GM12878 (cell line): ENCODE results near the gene VAC14. TPM values are rescaled to one million over a fixed set of nuclear protein-coding genes. Genes with fewer than 3 reads are reported as not detected.

Experiments
- ATAC-seq: fragments of 200-7000 bp; cut with Tn5 transposase; 3 replicates; pipeline ENCODE4 v1.9.1; 2020; ENCODE audit warnings: mild to moderate bottlenecking, moderate library complexity
- BruUV-seq: library from RNA; stranded (reverse); fragments of 400-500 nt; replicated peaks from 2 replicates; lab custom pipeline; 2021; lab: Mats Ljungman, UMichigan
- CTCF ChIA-PET: fragments of 300-600 bp; sonication (Branson Sonifier 250); formaldehyde crosslinking; extraction: SDS; loops from one replicate; lab custom pipeline; 2021; ENCODE audit warnings: inconsistent platforms; lab: Yijun Ruan, JAX
- POLR2A ChIA-PET: fragments of 350-600 bp; formaldehyde crosslinking; extraction: SDS; loops from one replicate; lab custom pipeline; 2021; ENCODE audit warnings: inconsistent platforms; lab: Charles Lee
- RAD21 ChIA-PET: fragments of 300-600 bp; sonication (Branson Sonifier 250); formaldehyde crosslinking; loops from one replicate; lab custom pipeline; 2023; ENCODE audit warnings: antibody characterized with exemption; ENCODE audit not compliant: unreplicated experiment; lab: Charles Lee
- SMC1A ChIA-PET: fragments of 300-600 bp; sonication (Branson Sonifier 250); formaldehyde crosslinking; loops from one replicate; lab custom pipeline; 2023; ENCODE audit not compliant: unreplicated experiment, uncharacterized antibody; lab: Charles Lee
- DNase-seq: peaks from one replicate; pipeline ENCODE4 v3.0.0-alpha.2; 2011; ENCODE audit warnings: low read depth, low spot score
- FAIRE-seq: peaks from 3 replicates; lab custom pipeline; 2011; peaks lifted over from hg19 to GRCh38; lab: Jason Lieb, UNC
- H2AFZ ChIP-seq: 2 replicates; pipeline ENCODE4 v1.6.0; 2011; ENCODE audit warnings: low read depth, low read length, control low read depth; ENCODE audit not compliant: control insufficient read depth
- H3K27ac ChIP-seq: 2 replicates; pipeline ENCODE4 v1.5.1; 2011; ENCODE audit warnings: control low read depth; ENCODE audit not compliant: control insufficient read depth, insufficient read depth
- H3K27me3 ChIP-seq, 2 experiments: replicated peaks in 1 of 2; 2 replicates each; pipeline versions ENCODE4 v1.6.0 to v1.6.1; 2011; ENCODE audit warnings: low read length in 1 of 2; ENCODE audit not compliant: control insufficient read depth in 2 of 2, insufficient read depth in 2 of 2
- H3K36me3 ChIP-seq, 2 experiments: 2 replicates each; pipeline ENCODE4 v1.5.1; 2011; ENCODE audit warnings: low read length in 1 of 2; ENCODE audit not compliant: control insufficient read depth in 2 of 2, insufficient read depth in 2 of 2
- H3K4me1 ChIP-seq: 2 replicates; pipeline ENCODE4 v1.6.1; 2011; ENCODE audit warnings: mild to moderate bottlenecking, low read length, moderate library complexity, mixed read lengths; ENCODE audit not compliant: control insufficient read depth, insufficient read depth
- H3K4me2 ChIP-seq: 2 replicates; pipeline ENCODE4 v1.6.0; 2011; ENCODE audit warnings: control low read depth; ENCODE audit not compliant: control insufficient read depth, insufficient read depth
- H3K4me3 ChIP-seq: fragments of 200-600 bp; sonication (generic); 2 replicates; pipeline ENCODE4 v1.5.1; 2016
- H3K79me2 ChIP-seq: 2 replicates; pipeline ENCODE4 v1.6.0; 2011; ENCODE audit warnings: low read length; ENCODE audit not compliant: control insufficient read depth, insufficient read depth
- H3K9ac ChIP-seq: 2 replicates; pipeline ENCODE4 v1.8.0; 2011; ENCODE audit warnings: low read length, control low read depth, mixed read lengths; ENCODE audit not compliant: control insufficient read depth, insufficient read depth
- H3K9me3 ChIP-seq: replicated peaks from 3 replicates; pipeline ENCODE4 v1.5.1; 2011; ENCODE audit warnings: mild to moderate bottlenecking, low read length; ENCODE audit not compliant: control insufficient read depth, insufficient read depth
- H4K20me1 ChIP-seq: 2 replicates; pipeline ENCODE4 v1.6.0; 2011; ENCODE audit not compliant: control insufficient read depth, insufficient read depth
- ATF7 ChIP-seq: fragments of 450-650 bp; IDR thresholded peaks from 2 replicates; pipeline ENCODE4 v1.6.1; 2016; ENCODE audit warnings: low read depth, mild to moderate bottlenecking
- BMI1 ChIP-seq: fragments of 450-650 bp; IDR thresholded peaks from 2 replicates; pipeline ENCODE4 v1.6.1; 2016; ENCODE audit warnings: mild to moderate bottlenecking, moderate library complexity, borderline replicate concordance
- CHD4 ChIP-seq: fragments of 200-600 bp; sonication (generic); IDR thresholded peaks from 2 replicates; pipeline ENCODE4 v1.6.1; 2016; ENCODE audit warnings: mild to moderate bottlenecking
- DPF2 ChIP-seq: fragments of 450-650 bp; IDR thresholded peaks from 2 replicates; pipeline ENCODE4 v1.6.1; 2017; ENCODE audit warnings: mild to moderate bottlenecking
- EZH2 ChIP-seq: IDR thresholded peaks from 2 replicates; pipeline ENCODE4 v1.6.1; 2012; ENCODE audit warnings: low read depth, mild to moderate bottlenecking, control low read depth, inconsistent platforms, low read length, borderline replicate concordance; ENCODE audit not compliant: control insufficient read depth
- KDM1A ChIP-seq: fragments of 200-600 bp; sonication (generic); IDR thresholded peaks from 2 replicates; pipeline ENCODE4 v1.6.1; 2016; ENCODE audit warnings: borderline replicate concordance
- LARP7 ChIP-seq: fragments of 450-650 bp; IDR thresholded peaks from 2 replicates; pipeline ENCODE4 v1.6.1; 2017; ENCODE audit warnings: mild to moderate bottlenecking
- NBN ChIP-seq: fragments of 450-650 bp; IDR thresholded peaks from 2 replicates; pipeline ENCODE4 v1.6.1; 2016
- NR2C1 ChIP-seq: fragments of 450-650 bp; IDR thresholded peaks from 2 replicates; pipeline ENCODE4 v1.6.1; 2017; ENCODE audit warnings: antibody characterized with exemption, mild to moderate bottlenecking, moderate library complexity
- RELA ChIP-seq: fragments of 450-650 bp; IDR thresholded peaks from 2 replicates; pipeline ENCODE4 v1.8.0; 2014; ENCODE audit warnings: borderline replicate concordance; ENCODE audit not compliant: partially characterized antibody
- STAT1 ChIP-seq: fragments of 450-650 bp; conservative IDR thresholded peaks from 2 replicates; pipeline ENCODE4 v1.6.1; 2014; ENCODE audit warnings: antibody characterized with exemption, mild to moderate bottlenecking
- TARDBP ChIP-seq: IDR thresholded peaks from 2 replicates; pipeline ENCODE4 v1.6.1; 2016; ENCODE audit warnings: borderline replicate concordance
- TBL1XR1 ChIP-seq: IDR thresholded peaks from 2 replicates; pipeline ENCODE4 v1.6.1; 2012; ENCODE audit warnings: low read depth, low read length, improper control_type of control experiment
- TCF7 ChIP-seq: IDR thresholded peaks from 2 replicates; pipeline ENCODE4 v1.6.1; 2014; ENCODE audit warnings: antibody characterized with exemption, borderline replicate concordance
- WRNIP1 ChIP-seq: IDR thresholded peaks from 2 replicates; pipeline ENCODE4 v1.6.1; 2011; ENCODE audit warnings: low read depth, low read length, improper control_type of control experiment, borderline replicate concordance
- YBX1 ChIP-seq: fragments of 450-650 bp; IDR thresholded peaks from 2 replicates; pipeline ENCODE4 v1.6.1; 2016; ENCODE audit warnings: antibody characterized with exemption
- WGBS: methylation state at CpG from one replicate; pipeline ENCODE4 v1.1.6; 2016; ENCODE audit warnings: low lambda C conversion rate; ENCODE audit not compliant: insufficient replicate concordance, insufficient coverage; ENCODE audit errors: missing lambda C conversion rate; 5-methylcytosine and 5-hydroxymethylcytosine counted together
- in situ Hi-C: fragments of 300-500 bp; cut with MboI; formaldehyde crosslinking; loops from 9 replicates; pipeline ENCODE4 v1.14.3; 2018; ENCODE audit warnings: mixed read lengths
- intact Hi-C: fragments of 100-400 bp; cut with micrococcal nuclease; formaldehyde crosslinking; loops from one replicate; pipeline ENCODE4 v1.14.2; 2022; ENCODE audit not compliant: unreplicated experiment
- polyA plus RNA-seq, 11 experiments: library from polyadenylated mRNA; depleted of rRNA in 4 of 11; unstranded in 6 of 11; stranded (reverse) in 5 of 11; fragments of >200 nt; fragmentation: Nextera tagmentation in 4 of 11; fragmentation: Illumina TruSeq in 1 of 11; extraction: Ambion mirVana in 4 of 11; extraction: Trizol in 1 of 11; gene quantifications; 1 replicate in 1 of 11; 2 replicates in 10 of 11; pipeline versions ENCODE4 v1.2.1 to v1.2.3, GENCODE V29; 2011 to 2016; ENCODE audit warnings: inconsistent platforms in 2 of 11, missing spikeins in 2 of 11, low read depth in 1 of 11
- total RNA-seq, 4 experiments: library from RNA; depleted of rRNA in 3 of 4; stranded (reverse); fragments of >200 nt in 3 of 4; fragmentation: Illumina TruSeq in 1 of 4; extraction: Trizol in 1 of 4; gene quantifications; 2 replicates each; pipeline versions ENCODE4 v1.2.1 to v1.2.3, GENCODE V29; 2013 to 2021
- TF ChIP-seq, protein P1 (sequence below): fragments of 150-350 bp; IDR thresholded peaks from 2 replicates; pipeline ENCODE4 v1.6.1; 2014; ENCODE audit warnings: mild to moderate bottlenecking, low read depth, low read length
- TF ChIP-seq, protein P2 (sequence below): fragments of 450-650 bp; IDR thresholded peaks from 2 replicates; pipeline ENCODE4 v1.6.1; 2017; ENCODE audit warnings: borderline replicate concordance

The VAC14 gene
- total and polyA plus RNA-seq, 10 of the 15 experiments (the other 5 are each of a cell fraction or from before 2014, with no cell fraction given) = 1.3 to 45.5 (median 25.5) TPM

DNA sequence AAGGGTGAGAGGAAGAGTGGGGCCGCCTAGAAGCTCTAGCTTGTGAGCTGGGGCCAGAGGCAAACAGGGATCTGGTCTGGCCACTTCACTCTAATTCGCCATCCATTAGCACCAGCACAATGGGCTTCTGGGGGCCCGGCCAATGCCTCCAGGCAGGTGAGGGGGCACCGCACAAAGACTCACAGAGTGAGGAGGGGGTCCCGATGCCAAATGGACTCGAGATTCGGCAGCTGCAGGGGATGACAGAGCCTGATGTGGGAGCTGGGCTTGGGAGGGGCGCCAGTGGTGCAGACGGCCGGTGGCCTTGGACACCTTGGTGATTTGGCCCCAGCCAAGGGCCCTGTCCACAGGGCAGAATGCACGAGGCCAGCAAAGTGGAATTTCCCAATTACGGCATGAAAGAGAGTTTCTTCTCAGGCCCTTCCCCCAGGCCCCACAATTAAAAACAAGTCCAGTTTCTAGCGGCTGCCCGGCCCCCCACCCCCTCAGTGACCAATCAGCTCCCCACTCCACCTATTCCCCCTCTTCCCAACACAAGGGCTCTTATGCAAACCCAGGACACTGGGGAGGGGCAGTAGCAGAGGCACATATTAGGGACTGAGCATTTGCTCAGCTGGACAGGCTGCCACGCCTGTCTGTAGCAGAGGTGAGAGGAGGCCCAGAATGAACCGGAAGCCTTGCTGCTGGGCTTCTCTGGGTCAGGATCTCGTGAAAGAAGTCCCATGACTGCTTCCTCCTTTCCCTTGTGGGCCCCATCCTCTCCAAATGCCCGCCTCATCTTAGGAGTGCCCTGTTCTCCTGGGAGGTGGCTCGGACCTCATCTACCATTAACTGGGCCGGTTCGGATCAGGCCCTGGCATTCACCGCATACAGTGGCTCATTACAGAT is 75.7 kb downstream of the VAC14 start:
- ChIA-PET RAD21 (no interaction called here), SMC1A (no interaction called here), CTCF (no interaction called here)
- WGBS = 93% methylated on average over 20 of the region's 22 CpGs
- FAIRE-seq = no peak
- Histone ChIP-seq H3K27ac (no peak overlapping the region), H4K20me1 (no peaks in the 10 kb centered on the region), H3K4me1 (no peaks in the 10 kb centered on the region), H3K79me2 (no peaks in the 10 kb centered on the region), H3K36me3 (peaks cover 0 to 4% of the 10 kb centered on the region in 2 experiments; a peak in 3 of 4 replicates), H3K9ac (no peak overlapping the region)
- BruUV-seq = no TSS peak
- in situ Hi-C loops = no loop called here
- intact Hi-C loops = no loop called here
- no peak for TF ChIP-seq EZH2
- no peak for TF ChIP-seq RELA
- TF ChIP-seq NR2C1 = no peak
- no peak for TF ChIP-seq CHD4
- no peak for TF ChIP-seq KDM1A
- no peak for TF ChIP-seq TCF7
- TF ChIP-seq TBL1XR1 = no peak
- TF ChIP-seq, protein P1, sequence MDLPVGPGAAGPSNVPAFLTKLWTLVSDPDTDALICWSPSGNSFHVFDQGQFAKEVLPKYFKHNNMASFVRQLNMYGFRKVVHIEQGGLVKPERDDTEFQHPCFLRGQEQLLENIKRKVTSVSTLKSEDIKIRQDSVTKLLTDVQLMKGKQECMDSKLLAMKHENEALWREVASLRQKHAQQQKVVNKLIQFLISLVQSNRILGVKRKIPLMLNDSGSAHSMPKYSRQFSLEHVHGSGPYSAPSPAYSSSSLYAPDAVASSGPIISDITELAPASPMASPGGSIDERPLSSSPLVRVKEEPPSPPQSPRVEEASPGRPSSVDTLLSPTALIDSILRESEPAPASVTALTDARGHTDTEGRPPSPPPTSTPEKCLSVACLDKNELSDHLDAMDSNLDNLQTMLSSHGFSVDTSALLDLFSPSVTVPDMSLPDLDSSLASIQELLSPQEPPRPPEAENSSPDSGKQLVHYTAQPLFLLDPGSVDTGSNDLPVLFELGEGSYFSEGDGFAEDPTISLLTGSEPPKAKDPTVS = no peak
- no peak for TF ChIP-seq BMI1
- TF ChIP-seq ATF7 = no peak
- no peak for TF ChIP-seq DPF2
- TF ChIP-seq YBX1 = no peak
- TF ChIP-seq, protein P2, sequence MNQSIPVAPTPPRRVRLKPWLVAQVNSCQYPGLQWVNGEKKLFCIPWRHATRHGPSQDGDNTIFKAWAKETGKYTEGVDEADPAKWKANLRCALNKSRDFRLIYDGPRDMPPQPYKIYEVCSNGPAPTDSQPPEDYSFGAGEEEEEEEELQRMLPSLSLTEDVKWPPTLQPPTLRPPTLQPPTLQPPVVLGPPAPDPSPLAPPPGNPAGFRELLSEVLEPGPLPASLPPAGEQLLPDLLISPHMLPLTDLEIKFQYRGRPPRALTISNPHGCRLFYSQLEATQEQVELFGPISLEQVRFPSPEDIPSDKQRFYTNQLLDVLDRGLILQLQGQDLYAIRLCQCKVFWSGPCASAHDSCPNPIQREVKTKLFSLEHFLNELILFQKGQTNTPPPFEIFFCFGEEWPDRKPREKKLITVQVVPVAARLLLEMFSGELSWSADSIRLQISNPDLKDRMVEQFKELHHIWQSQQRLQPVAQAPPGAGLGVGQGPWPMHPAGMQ = no peak
- no peak for TF ChIP-seq LARP7
- TF ChIP-seq TARDBP = no peak
- no peak for TF ChIP-seq STAT1
- TF ChIP-seq NBN = no peak
- TF ChIP-seq WRNIP1 = no peak
- TF ChIP-seq, all 136 proteins: peak for 0
- POLR2A ChIA-PET = no interaction called here
- Histone ChIP-seq H2AFZ (no peak overlapping the region), H3K4me3 (no peak overlapping the region), H3K9me3 (no peaks in the 10 kb centered on the region), H3K4me2 (no peak overlapping the region), H3K27me3 (no peaks in the 10 kb centered on the region)
- DNase-seq (no peak), ATAC-seq (no peak)
